Natural killer cell (primary cell): ENCODE measurements around the gene SLCO6A1. TPM values are rescaled to one million over a fixed set of nuclear protein-coding genes. Genes with fewer than 3 reads are reported as not detected.
"Not testable (repeated sequence)": the region's sequence is repeated elsewhere in the genome, so short reads cannot be mapped to it uniquely, and the experiment has no call there.

ENCODE experiments used
- ATAC-seq, 3 donors: fragments of 150-1000 bp in 2 of 3; fragments of 200-7000 bp in 1 of 3; cut with Tn5 transposase; 1 replicate in 1 of 3; 2 replicates in 2 of 3; pipeline ENCODE4 v1.10.0; 2021; ENCODE audit warnings: mild to moderate bottlenecking in 2 of 3, moderate library complexity in 2 of 3
- DNase-seq, 2 donors: peaks; one replicate each; pipeline versions ENCODE4 v3.0.0 to v3.0.0-alpha.2; 2013 to 2021; ENCODE audit warnings: mixed read lengths in 1 of 2
- H3K27ac ChIP-seq: one replicate; pipeline ENCODE4 v1.5.1; 2013; ENCODE audit warnings: mild to moderate bottlenecking, low read length
- H3K27me3 ChIP-seq: one replicate; pipeline ENCODE4 v1.6.1; 2013; ENCODE audit warnings: low read length; ENCODE audit not compliant: control insufficient read depth, insufficient read depth
- H3K36me3 ChIP-seq: one replicate; pipeline ENCODE4 v1.6.1; 2013; ENCODE audit warnings: low read length; ENCODE audit not compliant: control insufficient read depth, insufficient read depth
- H3K4me1 ChIP-seq: one replicate; pipeline ENCODE4 v1.6.1; 2013; ENCODE audit warnings: low read length; ENCODE audit not compliant: control insufficient read depth, insufficient read depth
- H3K4me3 ChIP-seq: one replicate; pipeline ENCODE4 v1.5.1; 2013; ENCODE audit warnings: low read length
- H3K9me3 ChIP-seq: one replicate; pipeline ENCODE4 v1.6.1; 2013; ENCODE audit warnings: low read length; ENCODE audit not compliant: control insufficient read depth, insufficient read depth
- H3K27ac Mint-ChIP-seq, 2 donors: one replicate each; pipeline ENCODE4 v1.8.0; 2022; ENCODE audit warnings: mild to moderate bottlenecking in 2 of 2, mixed read lengths in 2 of 2, moderate library complexity in 1 of 2
- H3K27me3 Mint-ChIP-seq, 2 donors: one replicate each; pipeline ENCODE4 v1.8.0; 2022; ENCODE audit warnings: low read depth in 2 of 2, mixed read lengths in 2 of 2
- H3K36me3 Mint-ChIP-seq: one replicate; pipeline ENCODE4 v1.8.0; 2022; ENCODE audit warnings: mixed read lengths
- H3K4me1 Mint-ChIP-seq, 2 donors: one replicate each; pipeline ENCODE4 v1.8.0; 2022; ENCODE audit warnings: mixed read lengths in 2 of 2
- H3K4me3 Mint-ChIP-seq: one replicate; pipeline ENCODE4 v1.8.0; 2022; ENCODE audit warnings: mild to moderate bottlenecking, moderate library complexity, mixed read lengths
- H3K9me3 Mint-ChIP-seq, 2 donors: one replicate each; pipeline ENCODE4 v1.8.0; 2022; ENCODE audit warnings: mixed read lengths in 2 of 2
- CTCF ChIP-seq: fragments of 200-600 bp; IDR thresholded peaks from one replicate; pipeline ENCODE4 v1.8.0; 2022; ENCODE audit warnings: antibody characterized with exemption
- WGBS: methylation state at CpG from one replicate; pipeline ENCODE4 v1.1.7; 2013; ENCODE audit warnings: missing lambda C conversion rate; ENCODE audit not compliant: insufficient coverage; 5-methylcytosine and 5-hydroxymethylcytosine counted together
- intact Hi-C: fragments of 100-400 bp; cut with micrococcal nuclease; formaldehyde crosslinking; loops from one replicate; pipeline ENCODE4 v1.14.2; 2022
- total RNA-seq, 4 donors: library from RNA; stranded (reverse); fragments of 120-200 nt in 1 of 4; gene quantifications; one replicate each; pipeline versions ENCODE4 v1.2.3 to v1.2.4, GENCODE V29; 2013 to 2022

SLCO6A1 gene
- total RNA-seq, 3 donors from 2014 or later (not counting 1 experiment from before 2014, with no cell fraction given) = not detected

GRCh38 chr5:102523541-102524175 lies 24.9 kb upstream of the SLCO6A1 start:
- Histone ChIP-seq H3K4me3 (no peak overlapping the region), H3K4me1 (no peaks in the 10 kb centered on the region), H3K36me3 (no peaks in the 10 kb centered on the region), H3K27me3 (no peaks in the 10 kb centered on the region), H3K9me3 (no peaks in the 10 kb centered on the region), H3K27ac (no peak overlapping the region)
- no peaks in the 10 kb centered on the region for H3K36me3 Mint-ChIP-seq
- intact Hi-C loops = no loop called here
- H3K4me1 Mint-ChIP-seq = peaks cover 6% of the 10 kb centered on the region in 2 donors
- DNase-seq = no peak
- no peak for TF ChIP-seq CTCF
- H3K27me3 Mint-ChIP-seq = no peaks in the 10 kb centered on the region
- peak in 1 of 3 donors; percentile 63 for ATAC-seq
- peaks cover 0 to 3% of the 10 kb centered on the region in 2 donors for H3K9me3 Mint-ChIP-seq
- WGBS = 61% methylated on average over 2 of the region's 3 CpGs
- no peak overlapping the region for H3K27ac Mint-ChIP-seq
- H3K4me3 Mint-ChIP-seq = no peak overlapping the region

GRCh38 chr5:102511666-102512065 lies 12.9 kb upstream of the SLCO6A1 start:
- no peak for ATAC-seq
- WGBS = 58% methylated on average over 4 of the region's 4 CpGs

GRCh38 chr5:102491261-102491914 lies 7.4 kb downstream of the SLCO6A1 start:
- 95% methylated on average over 35 of the region's 35 CpGs for WGBS
- DNase-seq, H3K4me1 ChIP-seq, intact Hi-C loops, H3K27ac ChIP-seq, H3K27me3 ChIP-seq, H3K27ac Mint-ChIP-seq, H3K4me3 ChIP-seq, H3K36me3 ChIP-seq, H3K9me3 Mint-ChIP-seq, H3K4me1 Mint-ChIP-seq, H3K4me3 Mint-ChIP-seq, H3K36me3 Mint-ChIP-seq, ATAC-seq, H3K9me3 ChIP-seq: not testable (repeated sequence)
- H3K27me3 Mint-ChIP-seq = peaks cover 14 to 27% of the 10 kb centered on the region in 2 donors

More at GRCh38 chr5:102511666-102512065, 12.9 kb upstream of the SLCO6A1 start:
- no peak for DNase-seq
- H3K4me1 Mint-ChIP-seq = no peaks in the 10 kb centered on the region
- intact Hi-C loops = no loop called here
- H3K27ac ChIP-seq = no peak overlapping the region
- H3K4me3 ChIP-seq = no peak overlapping the region
- no peaks in the 10 kb centered on the region for H3K27me3 ChIP-seq
- H3K4me1 ChIP-seq = no peaks in the 10 kb centered on the region
- H3K9me3 ChIP-seq = no peaks in the 10 kb centered on the region
- peaks cover under 1 to 5% of the 10 kb centered on the region in 2 donors for H3K27me3 Mint-ChIP-seq
- no peaks in the 10 kb centered on the region for H3K36me3 ChIP-seq
- no peak overlapping the region for H3K27ac Mint-ChIP-seq
- H3K36me3 Mint-ChIP-seq = no peaks in the 10 kb centered on the region
- TF ChIP-seq CTCF = no peak
- no peaks in the 10 kb centered on the region for H3K9me3 Mint-ChIP-seq
- no peak overlapping the region for H3K4me3 Mint-ChIP-seq

GRCh38 chr5:102483736-102484135 lies 15.1 kb downstream of the SLCO6A1 start:
- no peak for TF ChIP-seq CTCF
- H3K27me3 ChIP-seq = no peaks in the 10 kb centered on the region
- H3K9me3 ChIP-seq = no peaks in the 10 kb centered on the region
- no peak overlapping the region for H3K27ac ChIP-seq
- H3K4me3 Mint-ChIP-seq = no peak overlapping the region
- H3K27ac Mint-ChIP-seq = no peak overlapping the region
- no peak overlapping the region for H3K4me3 ChIP-seq
- ATAC-seq (no peak), DNase-seq (no peak)
- no peaks in the 10 kb centered on the region for H3K4me1 ChIP-seq
- H3K36me3 Mint-ChIP-seq = no peaks in the 10 kb centered on the region
- intact Hi-C loops = no loop called here
- peaks cover 7 to 8% of the 10 kb centered on the region in 2 donors for H3K27me3 Mint-ChIP-seq
- H3K9me3 Mint-ChIP-seq = no peaks in the 10 kb centered on the region
- 56% methylated on average over 1 of the region's 2 CpGs for WGBS
- H3K36me3 ChIP-seq = no peaks in the 10 kb centered on the region
- H3K4me1 Mint-ChIP-seq = no peaks in the 10 kb centered on the region
